ENCODE measurements around the gene TMOD2.

DNA sequence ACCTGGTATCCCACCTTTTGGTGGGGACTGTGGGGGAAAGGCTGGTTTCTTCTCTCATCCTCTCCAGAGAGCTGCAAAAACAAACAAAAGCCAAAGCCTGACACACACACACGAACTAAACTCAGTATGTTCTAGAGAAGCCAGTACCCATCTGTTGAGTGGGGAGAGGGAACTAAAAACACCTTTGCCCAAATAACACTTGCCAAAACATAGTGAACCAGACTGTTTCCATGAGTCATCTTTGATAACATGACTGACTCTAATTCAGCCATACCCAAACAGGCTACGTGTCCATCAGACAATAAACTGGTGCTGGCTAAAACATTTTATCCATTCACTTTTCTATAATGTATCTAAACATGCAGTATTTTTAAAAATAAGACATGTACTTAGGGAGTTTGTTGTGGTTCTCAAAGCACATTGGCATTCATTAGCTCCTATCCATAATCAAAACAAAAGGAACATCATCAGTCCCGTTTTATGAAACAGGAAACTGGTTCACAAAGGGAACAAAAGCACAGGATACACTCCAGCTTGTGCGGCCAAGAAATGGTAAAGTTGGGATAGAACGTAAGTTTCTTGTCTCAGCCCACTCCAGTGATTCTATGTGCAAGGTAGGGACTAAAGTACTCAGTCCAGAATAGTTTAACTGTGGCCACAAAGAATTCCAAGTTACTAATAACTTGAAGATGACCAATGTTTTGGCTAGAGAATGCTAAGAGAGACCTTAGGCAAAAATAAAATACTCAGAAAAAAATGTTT is 30.0 kb upstream of the TMOD2 start:
- TF ChIP-seq, protein P1, sequence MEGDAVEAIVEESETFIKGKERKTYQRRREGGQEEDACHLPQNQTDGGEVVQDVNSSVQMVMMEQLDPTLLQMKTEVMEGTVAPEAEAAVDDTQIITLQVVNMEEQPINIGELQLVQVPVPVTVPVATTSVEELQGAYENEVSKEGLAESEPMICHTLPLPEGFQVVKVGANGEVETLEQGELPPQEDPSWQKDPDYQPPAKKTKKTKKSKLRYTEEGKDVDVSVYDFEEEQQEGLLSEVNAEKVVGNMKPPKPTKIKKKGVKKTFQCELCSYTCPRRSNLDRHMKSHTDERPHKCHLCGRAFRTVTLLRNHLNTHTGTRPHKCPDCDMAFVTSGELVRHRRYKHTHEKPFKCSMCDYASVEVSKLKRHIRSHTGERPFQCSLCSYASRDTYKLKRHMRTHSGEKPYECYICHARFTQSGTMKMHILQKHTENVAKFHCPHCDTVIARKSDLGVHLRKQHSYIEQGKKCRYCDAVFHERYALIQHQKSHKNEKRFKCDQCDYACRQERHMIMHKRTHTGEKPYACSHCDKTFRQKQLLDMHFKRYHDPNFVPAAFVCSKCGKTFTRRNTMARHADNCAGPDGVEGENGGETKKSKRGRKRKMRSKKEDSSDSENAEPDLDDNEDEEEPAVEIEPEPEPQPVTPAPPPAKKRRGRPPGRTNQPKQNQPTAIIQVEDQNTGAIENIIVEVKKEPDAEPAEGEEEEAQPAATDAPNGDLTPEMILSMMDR (IDR thresholded peaks at IDR 0.05): no peak
- TF ChIP-seq POLR2A (IDR thresholded peaks at IDR 0.05): no peak

Data from heart left ventricle (tissue), 13 donors.